DOHH2 (cell line): ENCODE results near the gene CA4.

Experiments used
- CTCF ChIP-seq: fragments of 200-600 bp; sonication (generic); IDR thresholded peaks from one replicate; pipeline ENCODE4 v1.5.1; 2014; ENCODE audit warnings: antibody characterized with exemption, mild to moderate bottlenecking, low read depth, low read length; ENCODE audit not compliant: poor library complexity, severe bottlenecking
- EZH2phosphoT487 ChIP-seq: fragments of 200-600 bp; sonication (generic); IDR thresholded peaks from 2 replicates; pipeline ENCODE4 v1.6.1; 2017; ENCODE audit warnings: borderline replicate concordance, mild to moderate bottlenecking, antibody characterized with exemption, low read length, moderate library complexity, mixed read lengths

GRCh38 chr17:60151355-60151754, 1.6 kb downstream of the CA4 start:
- TF ChIP-seq EZH2phosphoT487 (no peak), CTCF (no peak)
